ENCODE measurements around the gene CALR3.

GRCh38 chr19:16456652-16457194, 39.2 kb downstream of the CALR3 start:
- TF ChIP-seq POLR2AphosphoS5 (IDR thresholded peaks at IDR 0.05) = no peak
- TF ChIP-seq, protein P1, sequence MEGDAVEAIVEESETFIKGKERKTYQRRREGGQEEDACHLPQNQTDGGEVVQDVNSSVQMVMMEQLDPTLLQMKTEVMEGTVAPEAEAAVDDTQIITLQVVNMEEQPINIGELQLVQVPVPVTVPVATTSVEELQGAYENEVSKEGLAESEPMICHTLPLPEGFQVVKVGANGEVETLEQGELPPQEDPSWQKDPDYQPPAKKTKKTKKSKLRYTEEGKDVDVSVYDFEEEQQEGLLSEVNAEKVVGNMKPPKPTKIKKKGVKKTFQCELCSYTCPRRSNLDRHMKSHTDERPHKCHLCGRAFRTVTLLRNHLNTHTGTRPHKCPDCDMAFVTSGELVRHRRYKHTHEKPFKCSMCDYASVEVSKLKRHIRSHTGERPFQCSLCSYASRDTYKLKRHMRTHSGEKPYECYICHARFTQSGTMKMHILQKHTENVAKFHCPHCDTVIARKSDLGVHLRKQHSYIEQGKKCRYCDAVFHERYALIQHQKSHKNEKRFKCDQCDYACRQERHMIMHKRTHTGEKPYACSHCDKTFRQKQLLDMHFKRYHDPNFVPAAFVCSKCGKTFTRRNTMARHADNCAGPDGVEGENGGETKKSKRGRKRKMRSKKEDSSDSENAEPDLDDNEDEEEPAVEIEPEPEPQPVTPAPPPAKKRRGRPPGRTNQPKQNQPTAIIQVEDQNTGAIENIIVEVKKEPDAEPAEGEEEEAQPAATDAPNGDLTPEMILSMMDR (IDR thresholded peaks at IDR 0.05) = no peak
- no peak for TF ChIP-seq EP300 (IDR thresholded peaks at IDR 0.05)
